RWPE2 (cell line): Measurements from ENCODE around the gene RPL28.
"Not testable (repeated sequence)": the region's sequence is repeated elsewhere in the genome, so short reads cannot be mapped to it uniquely, and the experiment has no call there.

Source experiments
- ATAC-seq: fragments of 200-7000 bp; cut with Tn5 transposase; 3 replicates; pipeline ENCODE4 v1.9.1; 2021; ENCODE audit warnings: low read depth
- DNase-seq: peaks from one replicate; pipeline ENCODE4 v3.0.0-alpha.2; 2020; ENCODE audit warnings: low spot score
- H3K27ac ChIP-seq: fragments of 450-650 bp; 2 replicates; pipeline ENCODE4 v1.5.1; 2017; ENCODE audit warnings: mild to moderate bottlenecking; ENCODE audit not compliant: poor library complexity, severe bottlenecking
- H3K27me3 ChIP-seq: fragments of 250-450 bp; sonication (Bioruptor Pico); 2 replicates; pipeline ENCODE4 v1.5.1; 2021; ENCODE audit warnings: mild to moderate bottlenecking, moderate library complexity; ENCODE audit not compliant: insufficient read depth, poor library complexity, severe bottlenecking
- H3K36me3 ChIP-seq: fragments of 250-450 bp; sonication (Bioruptor Pico); 2 replicates; pipeline ENCODE4 v1.5.1; 2020; ENCODE audit warnings: low read depth, mild to moderate bottlenecking, moderate library complexity
- H3K4me1 ChIP-seq: fragments of 250-450 bp; sonication (Bioruptor Pico); 2 replicates; pipeline ENCODE4 v1.5.1; 2021; ENCODE audit warnings: mild to moderate bottlenecking, moderate library complexity; ENCODE audit not compliant: insufficient read depth, poor library complexity, severe bottlenecking
- H3K4me3 ChIP-seq: fragments of 250-450 bp; sonication (Bioruptor Pico); 2 replicates; pipeline ENCODE4 v1.5.1; 2021; ENCODE audit warnings: mild to moderate bottlenecking, moderate library complexity; ENCODE audit not compliant: severe bottlenecking
- H3K9me3 ChIP-seq: fragments of 250-450 bp; sonication (Bioruptor Pico); 2 replicates; pipeline ENCODE4 v1.5.1; 2021; ENCODE audit warnings: mild to moderate bottlenecking, moderate library complexity; ENCODE audit not compliant: severe bottlenecking
- TF ChIP-seq, protein P1 (sequence below): fragments of 450-650 bp; IDR thresholded peaks from one replicate; pipeline ENCODE4 v1.5.1; 2017; ENCODE audit warnings: mild to moderate bottlenecking, moderate library complexity; ENCODE audit not compliant: poor library complexity, severe bottlenecking

The RPL28 gene

DNA sequence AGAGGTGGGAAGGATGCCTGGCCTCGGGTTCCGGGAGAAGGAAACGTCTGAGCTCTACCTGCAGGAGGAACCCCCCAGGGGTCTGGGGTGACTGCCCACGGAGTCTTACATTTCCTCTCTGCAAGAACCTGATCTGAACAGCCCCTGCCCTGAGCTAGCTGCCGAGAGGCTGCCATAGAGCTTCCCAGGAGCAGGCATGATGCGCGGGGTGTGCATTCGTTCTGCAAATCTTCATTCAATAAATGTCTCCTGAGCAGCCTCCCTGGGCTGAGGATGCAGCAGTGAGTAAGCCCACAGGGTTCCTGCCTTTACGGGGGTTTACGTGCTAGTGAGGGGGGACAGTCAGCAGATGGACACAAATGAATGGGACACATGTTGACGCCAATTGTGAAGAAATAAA lies 58.9 kb downstream of the RPL28 start:
- Histone ChIP-seq H3K36me3 (no peaks in the 10 kb centered on the region), H3K9me3 (no peaks in the 10 kb centered on the region), H3K4me3 (no peak overlapping the region), H3K4me1 (peaks cover 4% of the 10 kb centered on the region), H3K27me3 (peaks cover 46% of the 10 kb centered on the region), H3K27ac (no peak overlapping the region)
- TF ChIP-seq, protein P1, sequence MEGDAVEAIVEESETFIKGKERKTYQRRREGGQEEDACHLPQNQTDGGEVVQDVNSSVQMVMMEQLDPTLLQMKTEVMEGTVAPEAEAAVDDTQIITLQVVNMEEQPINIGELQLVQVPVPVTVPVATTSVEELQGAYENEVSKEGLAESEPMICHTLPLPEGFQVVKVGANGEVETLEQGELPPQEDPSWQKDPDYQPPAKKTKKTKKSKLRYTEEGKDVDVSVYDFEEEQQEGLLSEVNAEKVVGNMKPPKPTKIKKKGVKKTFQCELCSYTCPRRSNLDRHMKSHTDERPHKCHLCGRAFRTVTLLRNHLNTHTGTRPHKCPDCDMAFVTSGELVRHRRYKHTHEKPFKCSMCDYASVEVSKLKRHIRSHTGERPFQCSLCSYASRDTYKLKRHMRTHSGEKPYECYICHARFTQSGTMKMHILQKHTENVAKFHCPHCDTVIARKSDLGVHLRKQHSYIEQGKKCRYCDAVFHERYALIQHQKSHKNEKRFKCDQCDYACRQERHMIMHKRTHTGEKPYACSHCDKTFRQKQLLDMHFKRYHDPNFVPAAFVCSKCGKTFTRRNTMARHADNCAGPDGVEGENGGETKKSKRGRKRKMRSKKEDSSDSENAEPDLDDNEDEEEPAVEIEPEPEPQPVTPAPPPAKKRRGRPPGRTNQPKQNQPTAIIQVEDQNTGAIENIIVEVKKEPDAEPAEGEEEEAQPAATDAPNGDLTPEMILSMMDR, result no peak
- DNase-seq, result no peak
- ATAC-seq, result no peak

DNA sequence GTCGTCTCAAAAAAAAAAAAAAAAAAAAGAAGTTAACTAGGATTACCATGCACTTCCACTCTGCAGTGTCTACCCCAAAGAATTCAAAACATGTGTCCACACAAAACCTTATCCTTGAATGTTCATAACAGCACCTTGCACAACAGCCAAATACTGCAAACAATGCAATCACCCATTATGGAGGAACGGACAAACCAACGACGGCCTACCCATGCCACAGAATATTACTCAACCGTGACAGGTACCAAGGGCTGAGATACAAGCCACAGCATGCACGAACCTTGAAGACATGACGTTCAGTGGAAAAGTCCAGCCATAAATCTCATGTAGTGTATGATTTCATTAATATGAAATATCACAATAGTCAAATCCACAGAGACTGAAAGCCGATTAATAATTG lies 60.3 kb downstream of the RPL28 start:
- H3K27ac ChIP-seq, result no peak overlapping the region
- ATAC-seq (peak; percentile 64), DNase-seq (peak; percentile 76)
- peaks cover 41% of the 10 kb centered on the region for H3K27me3 ChIP-seq
- H3K36me3 ChIP-seq, result no peaks in the 10 kb centered on the region
- peaks cover 4% of the 10 kb centered on the region for H3K4me1 ChIP-seq
- TF ChIP-seq, protein P1, result no peak
- no peaks in the 10 kb centered on the region for H3K9me3 ChIP-seq
- no peak overlapping the region for H3K4me3 ChIP-seq

DNA sequence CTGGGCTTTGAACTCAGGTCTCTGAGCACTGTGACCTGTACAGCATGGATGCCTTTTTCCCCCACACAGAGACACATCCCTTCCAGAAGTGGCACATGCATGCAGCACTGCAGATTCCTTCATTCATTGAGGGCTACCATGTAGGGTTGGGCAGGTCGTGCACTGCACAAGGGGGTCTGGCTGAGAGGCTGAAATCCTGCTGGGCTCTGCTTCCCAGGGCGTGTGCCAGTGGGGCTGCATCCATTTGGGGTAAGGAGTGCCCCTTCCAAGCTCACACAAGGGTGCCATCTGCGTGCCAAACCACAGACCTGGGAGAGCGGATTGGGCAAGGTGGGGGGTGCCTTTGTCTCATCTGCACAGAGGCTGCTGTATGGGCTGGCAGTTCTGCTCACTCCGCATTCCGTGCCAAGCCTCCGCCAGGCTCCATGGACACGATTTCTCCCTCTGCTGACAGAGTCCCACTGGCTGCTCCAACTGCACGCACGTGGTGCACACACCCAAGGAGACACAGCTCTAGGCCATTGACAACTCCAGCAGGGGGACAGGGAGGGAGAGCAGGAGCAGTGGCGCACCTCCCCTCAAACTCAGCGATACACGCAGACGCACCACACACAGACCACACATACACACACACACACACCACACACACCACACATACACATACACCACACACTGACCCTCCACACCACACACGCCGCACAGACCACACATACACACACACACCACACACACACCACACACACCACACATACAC lies 61.9 kb downstream of the RPL28 start:
- peak; percentile 80 for ATAC-seq
- Histone ChIP-seq H3K4me1 (peaks cover 4% of the 10 kb centered on the region), H3K27ac (no peak overlapping the region), H3K4me3 (no peak overlapping the region), H3K9me3 (no peaks in the 10 kb centered on the region), H3K27me3 (peaks cover 42% of the 10 kb centered on the region), H3K36me3 (no peaks in the 10 kb centered on the region)
- peak; percentile 81 for DNase-seq
- TF ChIP-seq, protein P1, result no peak

DNA sequence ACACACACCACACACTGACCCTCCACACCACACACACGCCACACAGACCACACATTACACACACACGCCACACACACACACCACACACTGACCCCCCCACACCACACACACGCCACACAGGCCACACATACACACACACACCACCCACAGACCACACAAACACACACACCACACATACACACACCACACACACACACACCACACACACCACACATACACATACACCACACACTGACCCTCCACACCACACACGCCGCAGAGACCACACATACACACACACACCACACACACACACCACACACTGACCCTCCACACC lies 62.4 kb downstream of the RPL28 start:
- not testable (repeated sequence) for H3K4me3 ChIP-seq, H3K4me1 ChIP-seq, H3K27ac ChIP-seq, H3K9me3 ChIP-seq, H3K36me3 ChIP-seq, DNase-seq, ATAC-seq
- peaks cover 38% of the 10 kb centered on the region for H3K27me3 ChIP-seq

DNA sequence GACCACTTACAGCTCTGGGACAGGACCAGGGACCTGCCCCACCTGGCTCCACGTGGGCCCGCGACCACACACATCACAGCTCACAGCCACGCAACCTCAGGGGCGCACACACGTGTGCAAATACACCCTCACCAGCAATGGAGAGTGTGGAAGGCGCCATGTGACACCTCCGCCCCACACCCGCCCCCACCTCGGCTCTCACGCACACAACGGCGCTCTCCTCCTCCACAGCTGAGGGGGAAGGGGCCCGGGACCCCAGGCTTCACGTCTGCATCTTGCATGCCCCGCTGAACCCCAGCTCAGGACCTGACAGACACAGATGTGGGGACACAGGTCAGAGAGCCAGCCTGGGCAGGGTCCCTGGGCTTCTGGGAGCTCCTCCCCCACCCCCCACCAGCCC lies 63.7 kb downstream of the RPL28 start:
- Histone ChIP-seq H3K4me1 (peaks cover 4% of the 10 kb centered on the region), H3K9me3 (no peaks in the 10 kb centered on the region), H3K4me3 (no peak overlapping the region), H3K27ac (no peak overlapping the region), H3K27me3 (peaks cover 25% of the 10 kb centered on the region), H3K36me3 (no peaks in the 10 kb centered on the region)
- TF ChIP-seq, protein P1, result no peak
- DNase-seq, result no peak
- ATAC-seq, result no peak
